GM12878 (cell line): ENCODE measurements around the gene MB21D2. TPM values are rescaled to one million over a fixed set of nuclear protein-coding genes. Genes with fewer than 3 reads are reported as not detected.

Experiments
- ATF2 ChIP-seq: IDR thresholded peaks from 2 replicates; pipeline ENCODE4 v1.6.1; 2012; ENCODE audit warnings: low read length, inconsistent platforms
- ATF7 ChIP-seq: fragments of 450-650 bp; IDR thresholded peaks from 2 replicates; pipeline ENCODE4 v1.6.1; 2016; ENCODE audit warnings: low read depth, mild to moderate bottlenecking
- BACH1 ChIP-seq: fragments of 450-650 bp; IDR thresholded peaks from 2 replicates; pipeline ENCODE4 v1.6.1; 2017; ENCODE audit warnings: mild to moderate bottlenecking, borderline replicate concordance
- BRCA1 ChIP-seq: IDR thresholded peaks from 2 replicates; pipeline ENCODE4 v1.6.1; 2011; ENCODE audit warnings: low read depth, low read length, improper control_type of control experiment
- CBX3 ChIP-seq: fragments of 200-600 bp; sonication (generic); IDR thresholded peaks from 2 replicates; pipeline ENCODE4 v1.6.1; 2016; ENCODE audit warnings: low read depth, borderline replicate concordance
- E2F8 ChIP-seq: fragments of 450-650 bp; IDR thresholded peaks from 2 replicates; pipeline ENCODE4 v1.6.1; 2018; ENCODE audit warnings: mild to moderate bottlenecking, low read depth, moderate library complexity; ENCODE audit not compliant: partially characterized antibody
- E4F1 ChIP-seq: fragments of 450-650 bp; IDR thresholded peaks from 2 replicates; pipeline ENCODE4 v1.6.1; 2018; ENCODE audit warnings: borderline replicate concordance, mild to moderate bottlenecking; ENCODE audit not compliant: partially characterized antibody
- EED ChIP-seq: sonication (generic); IDR thresholded peaks from 2 replicates; pipeline ENCODE4 v1.6.1; 2016; ENCODE audit warnings: antibody characterized with exemption, low read depth
- EZH2 ChIP-seq: IDR thresholded peaks from 2 replicates; pipeline ENCODE4 v1.6.1; 2012; ENCODE audit warnings: low read depth, mild to moderate bottlenecking, control low read depth, inconsistent platforms, low read length, borderline replicate concordance; ENCODE audit not compliant: control insufficient read depth
- FOS ChIP-seq: IDR thresholded peaks from 3 replicates; pipeline ENCODE4 v1.6.1; 2011; ENCODE audit warnings: borderline replicate concordance; ENCODE audit not compliant: insufficient read length; ENCODE audit errors: extremely low read depth
- HCFC1 ChIP-seq: fragments of 150-350 bp; IDR thresholded peaks from 2 replicates; pipeline ENCODE4 v1.6.1; 2014; ENCODE audit warnings: low read length
- IKZF1 ChIP-seq: fragments of 450-650 bp; conservative IDR thresholded peaks from 2 replicates; pipeline ENCODE4 v1.6.1; 2017; ENCODE audit warnings: antibody characterized with exemption, mild to moderate bottlenecking
- JUNB ChIP-seq: IDR thresholded peaks from 2 replicates; pipeline ENCODE4 v1.6.1; 2016; ENCODE audit warnings: antibody characterized with exemption, mild to moderate bottlenecking
- MTA3 ChIP-seq: IDR thresholded peaks from 2 replicates; pipeline ENCODE4 v1.6.1; 2012; ENCODE audit warnings: low read length, inconsistent platforms, borderline replicate concordance
- NFYB ChIP-seq: IDR thresholded peaks from 2 replicates; pipeline ENCODE4 v1.6.1; 2011; ENCODE audit warnings: low read depth, mild to moderate bottlenecking, low read length, improper control_type of control experiment, moderate library complexity; ENCODE audit not compliant: insufficient read depth
- NR2C2 ChIP-seq: IDR thresholded peaks from 2 replicates; pipeline ENCODE4 v1.6.1; 2011; ENCODE audit warnings: borderline replicate concordance, low read depth; ENCODE audit not compliant: control insufficient read depth, insufficient read length
- RB1 ChIP-seq: fragments of 450-650 bp; formaldehyde crosslinking; IDR thresholded peaks from 2 replicates; pipeline ENCODE4 v1.6.1; 2017; ENCODE audit warnings: mild to moderate bottlenecking, borderline replicate concordance
- RELA ChIP-seq: fragments of 450-650 bp; IDR thresholded peaks from 2 replicates; pipeline ENCODE4 v1.8.0; 2014; ENCODE audit warnings: borderline replicate concordance; ENCODE audit not compliant: partially characterized antibody
- SP1 ChIP-seq: IDR thresholded peaks from one replicate; pipeline ENCODE4 v1.6.1; 2011; ENCODE audit warnings: low read depth, low read length
- TARDBP ChIP-seq: IDR thresholded peaks from 2 replicates; pipeline ENCODE4 v1.6.1; 2016; ENCODE audit warnings: borderline replicate concordance
- TBL1XR1 ChIP-seq: IDR thresholded peaks from 2 replicates; pipeline ENCODE4 v1.6.1; 2012; ENCODE audit warnings: low read depth, low read length, improper control_type of control experiment
- USF1 ChIP-seq: IDR thresholded peaks from 2 replicates; pipeline ENCODE4 v1.6.1; 2011; ENCODE audit warnings: borderline replicate concordance, low read depth, mild to moderate bottlenecking, moderate library complexity, mixed read lengths, low read length; ENCODE audit not compliant: insufficient read depth; ENCODE audit errors: extremely low read length
- polyA plus RNA-seq, 11 experiments: library from polyadenylated mRNA; depleted of rRNA in 4 of 11; unstranded in 6 of 11; stranded (reverse) in 5 of 11; fragments of >200 nt; fragmentation: Nextera tagmentation in 4 of 11; fragmentation: Illumina TruSeq in 1 of 11; extraction: Ambion mirVana in 4 of 11; extraction: Trizol in 1 of 11; gene quantifications; 1 replicate in 1 of 11; 2 replicates in 10 of 11; pipeline versions ENCODE4 v1.2.1 to v1.2.3, GENCODE V29; 2011 to 2016; ENCODE audit warnings: inconsistent platforms in 2 of 11, missing spikeins in 2 of 11, low read depth in 1 of 11
- total RNA-seq, 4 experiments: library from RNA; depleted of rRNA in 3 of 4; stranded (reverse); fragments of >200 nt in 3 of 4; fragmentation: Illumina TruSeq in 1 of 4; extraction: Trizol in 1 of 4; gene quantifications; 2 replicates each; pipeline versions ENCODE4 v1.2.1 to v1.2.3, GENCODE V29; 2013 to 2021
- TF ChIP-seq, protein P1 (sequence below): IDR thresholded peaks from 2 replicates; pipeline ENCODE4 v1.6.1; 2011; ENCODE audit warnings: mild to moderate bottlenecking, low read depth, low read length, moderate library complexity; ENCODE audit not compliant: insufficient replicate concordance

MB21D2 gene
- total and polyA plus RNA-seq, 10 of the 15 experiments (the other 5 are each of a cell fraction or from before 2014, with no cell fraction given) = 7.9 to 21.2 (median 15.3) TPM

GRCh38 chr3:192850451-192850981, 67.1 kb downstream of the MB21D2 start (continued):
- TF ChIP-seq HCFC1 (no peak), BACH1 (peak; percentile 48; the same call in 1 of the 2 replicates), MTA3 (peak; percentile 57; the same call in 1 of the 2 replicates), RB1 (no peak; the same call in 1 of the 2 replicates), JUNB (peak; percentile 82), NFYB (no peak), ATF7 (peak; percentile 82), E4F1 (no peak), TARDBP (no peak), USF1 (no peak), TBL1XR1 (no peak), EZH2 (no peak), NR2C2 (no peak), EED (peak; percentile 42; the same call in 1 of the 2 replicates), SP1 (peak; percentile 52), BRCA1 (no peak), IKZF1 (peak; percentile 75), FOS (no peak), ATF2 (peak; percentile 77), RELA (no peak), E2F8 (no peak), CBX3 (no peak)
- TF ChIP-seq, protein P1, sequence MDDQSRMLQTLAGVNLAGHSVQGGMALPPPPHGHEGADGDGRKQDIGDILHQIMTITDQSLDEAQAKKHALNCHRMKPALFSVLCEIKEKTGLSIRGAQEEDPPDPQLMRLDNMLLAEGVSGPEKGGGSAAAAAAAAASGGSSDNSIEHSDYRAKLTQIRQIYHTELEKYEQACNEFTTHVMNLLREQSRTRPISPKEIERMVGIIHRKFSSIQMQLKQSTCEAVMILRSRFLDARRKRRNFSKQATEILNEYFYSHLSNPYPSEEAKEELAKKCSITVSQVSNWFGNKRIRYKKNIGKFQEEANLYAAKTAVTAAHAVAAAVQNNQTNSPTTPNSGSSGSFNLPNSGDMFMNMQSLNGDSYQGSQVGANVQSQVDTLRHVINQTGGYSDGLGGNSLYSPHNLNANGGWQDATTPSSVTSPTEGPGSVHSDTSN = no peak
